Mesothelial cell of epicardium (in vitro differentiated cells): Measurements from ENCODE around the gene COL23A1. TPM values are rescaled to one million over a fixed set of nuclear protein-coding genes. Genes with fewer than 3 reads are reported as not detected.

Source experiments
- DNase-seq, 2 experiments: peaks; one replicate each; pipeline ENCODE4 v3.0.0; 2021; ENCODE audit warnings: low spot score in 2 of 2; ENCODE audit not compliant: unreplicated experiment in 2 of 2
- H3K27ac Mint-ChIP-seq: 2 replicates; pipeline ENCODE4 v1.8.0; 2021; ENCODE audit warnings: mixed read lengths
- H3K27me3 Mint-ChIP-seq: 2 replicates; pipeline ENCODE4 v1.8.0; 2021; ENCODE audit warnings: low read depth, mixed read lengths
- H3K36me3 Mint-ChIP-seq: 2 replicates; pipeline ENCODE4 v1.8.0; 2021; ENCODE audit warnings: mixed read lengths
- H3K4me1 Mint-ChIP-seq: 2 replicates; pipeline ENCODE4 v1.8.0; 2021; ENCODE audit warnings: mixed read lengths
- H3K4me3 Mint-ChIP-seq: 2 replicates; pipeline ENCODE4 v1.8.0; 2021; ENCODE audit warnings: mild to moderate bottlenecking, moderate library complexity, mixed read lengths
- H3K9me3 Mint-ChIP-seq: 2 replicates; pipeline ENCODE4 v1.8.0; 2021; ENCODE audit warnings: mixed read lengths
- CTCF ChIP-seq: fragments of 200-600 bp; sonication (generic); IDR thresholded peaks from one replicate; pipeline ENCODE4 v1.5.0; 2021; ENCODE audit warnings: antibody characterized with exemption; ENCODE audit not compliant: unreplicated experiment
- total RNA-seq: library from RNA; stranded (reverse); gene quantifications from 3 replicates; pipeline ENCODE4 v1.2.1, GENCODE V29; 2021

Gene COL23A1
- total RNA-seq, 1 donor from 2014 or later, result 13.6 TPM

- no peak overlapping the region for H3K4me3 Mint-ChIP-seq
Measured at GRCh38 chr5:178340637-178341036, 249.6 kb downstream of the COL23A1 start.

GRCh38 chr5:178340187-178340586, 250.0 kb downstream of the COL23A1 start:
- no peaks in the 10 kb centered on the region for H3K36me3 Mint-ChIP-seq
- H3K9me3 Mint-ChIP-seq, result no peaks in the 10 kb centered on the region
- H3K27ac Mint-ChIP-seq, result no peak overlapping the region
- no peak for TF ChIP-seq CTCF
- DNase-seq, result no peak
- peaks cover 42% of the 10 kb centered on the region for H3K4me1 Mint-ChIP-seq
- no peaks in the 10 kb centered on the region for H3K27me3 Mint-ChIP-seq
- no peak overlapping the region for H3K4me3 Mint-ChIP-seq

More at GRCh38 chr5:178340637-178341036, 249.6 kb downstream of the COL23A1 start:
- H3K27me3 Mint-ChIP-seq, result no peaks in the 10 kb centered on the region
- H3K4me1 Mint-ChIP-seq, result peaks cover 39% of the 10 kb centered on the region
- TF ChIP-seq CTCF, result no peak
- DNase-seq, result no peak
- H3K27ac Mint-ChIP-seq, result no peak overlapping the region
- H3K36me3 Mint-ChIP-seq, result no peaks in the 10 kb centered on the region
- H3K9me3 Mint-ChIP-seq, result no peaks in the 10 kb centered on the region

- DNase-seq, result no peak
- Mint-ChIP-seq H3K27ac (no peak overlapping the region), H3K4me3 (no peak overlapping the region), H3K36me3 (no peaks in the 10 kb centered on the region), H3K4me1 (peaks cover 46% of the 10 kb centered on the region), H3K27me3 (no peaks in the 10 kb centered on the region), H3K9me3 (no peaks in the 10 kb centered on the region)
- TF ChIP-seq CTCF, result no peak
Measured at GRCh38 chr5:178339272-178339671, 250.9 kb downstream of the COL23A1 start.

- no peaks in the 10 kb centered on the region for H3K36me3 Mint-ChIP-seq
- H3K27me3 Mint-ChIP-seq, result no peaks in the 10 kb centered on the region
- DNase-seq, result no peak
- peaks cover 49% of the 10 kb centered on the region for H3K4me1 Mint-ChIP-seq
- no peak overlapping the region for H3K4me3 Mint-ChIP-seq
- H3K27ac Mint-ChIP-seq, result peak overlapping the region; percentile 67
- TF ChIP-seq CTCF, result no peak
- H3K9me3 Mint-ChIP-seq, result no peaks in the 10 kb centered on the region
Measured at GRCh38 chr5:178338750-178339144, 251.4 kb downstream of the COL23A1 start.

DNA sequence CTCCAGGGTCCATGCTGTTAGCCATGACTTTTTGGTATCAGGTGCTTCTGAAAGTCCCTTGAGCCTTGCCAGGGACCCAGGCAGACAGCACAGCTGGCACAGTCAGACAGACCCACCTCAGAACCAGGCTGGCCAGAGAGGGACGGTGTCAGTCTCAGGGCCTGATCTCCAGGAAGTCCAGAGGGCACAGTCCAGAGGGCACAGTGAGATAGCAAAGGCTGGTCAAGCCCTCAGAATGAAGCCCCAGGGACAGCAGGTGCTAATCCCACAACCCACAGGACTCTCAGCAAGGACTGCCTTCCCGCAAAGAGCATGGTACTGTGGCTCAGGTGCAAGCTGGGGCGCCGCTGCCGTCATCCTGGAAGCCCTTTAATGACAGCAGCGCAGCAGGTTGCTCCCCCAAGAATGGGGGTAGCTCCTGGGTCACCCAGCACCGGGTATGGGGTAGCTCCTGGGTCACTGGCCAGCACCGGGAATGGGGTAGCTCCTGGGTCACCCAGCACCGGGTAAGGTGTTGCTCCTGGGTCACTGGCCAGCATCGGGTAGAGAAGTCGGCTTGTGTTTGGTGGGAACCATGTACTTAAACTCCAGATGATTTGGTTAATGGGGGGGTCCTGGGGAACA, 252.0 kb downstream of the COL23A1 start:
- Mint-ChIP-seq H3K4me1 (peaks cover 51% of the 10 kb centered on the region), H3K27ac (peak overlapping the region; percentile 67), H3K9me3 (no peaks in the 10 kb centered on the region), H3K27me3 (no peaks in the 10 kb centered on the region), H3K36me3 (no peaks in the 10 kb centered on the region), H3K4me3 (no peak overlapping the region)
- TF ChIP-seq CTCF, result no peak
- no peak for DNase-seq
